Transverse colon (tissue), 4 donors: ENCODE measurements around the gene TUSC2.

Experiments
- EP300 ChIP-seq: sonication (generic); formaldehyde crosslinking; IDR thresholded peaks from one replicate; pipeline ENCODE4 v1.6.1; 2017; ENCODE audit warnings: antibody characterized with exemption, low read depth
- POLR2A ChIP-seq: fragments of 450-650 bp; IDR thresholded peaks from one replicate; pipeline ENCODE4 v1.6.1; 2016; ENCODE audit warnings: antibody characterized with exemption, mild to moderate bottlenecking, moderate library complexity
- POLR2AphosphoS5 ChIP-seq, 3 donors: sonication (generic); formaldehyde crosslinking; IDR thresholded peaks; one replicate each; pipeline ENCODE4 v1.6.1; 2016; ENCODE audit warnings: antibody characterized with exemption in 3 of 3
- TF ChIP-seq, protein P1 (sequence below), 5 experiments: fragments of 200-600 bp in 3 of 5; fragments of 450-650 bp in 2 of 5; sonication (generic) in 3 of 5; IDR thresholded peaks; 1 replicate in 2 of 5; 2 replicates in 3 of 5; pipeline ENCODE4 v1.5.1; 2016 to 2017; ENCODE audit warnings: antibody characterized with exemption in 5 of 5, inconsistent platforms in 3 of 5, mild to moderate bottlenecking in 2 of 5, moderate library complexity in 1 of 5

DNA sequence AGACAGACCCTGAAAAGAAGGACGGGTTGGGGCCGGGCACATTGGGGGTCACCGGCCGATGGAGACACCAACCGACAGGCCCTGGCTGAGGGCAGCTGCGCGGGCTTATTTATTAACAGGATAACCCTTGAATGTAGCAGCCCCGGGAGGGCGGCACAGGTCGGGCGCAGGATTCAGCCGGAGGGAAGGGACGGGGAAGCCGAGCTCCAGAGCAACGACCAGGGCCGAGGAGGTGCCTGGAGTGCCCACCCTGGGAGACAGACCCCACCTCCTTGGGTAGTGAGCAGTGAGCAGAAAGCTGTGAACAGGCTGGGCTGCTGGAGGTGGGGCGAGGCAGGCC is 51.3 kb downstream of the TUSC2 start:
- TF ChIP-seq POLR2A (no peak), POLR2AphosphoS5 (IDR thresholded peaks at IDR 0.05) (no peak), EP300 (no peak)
- TF ChIP-seq, protein P1, sequence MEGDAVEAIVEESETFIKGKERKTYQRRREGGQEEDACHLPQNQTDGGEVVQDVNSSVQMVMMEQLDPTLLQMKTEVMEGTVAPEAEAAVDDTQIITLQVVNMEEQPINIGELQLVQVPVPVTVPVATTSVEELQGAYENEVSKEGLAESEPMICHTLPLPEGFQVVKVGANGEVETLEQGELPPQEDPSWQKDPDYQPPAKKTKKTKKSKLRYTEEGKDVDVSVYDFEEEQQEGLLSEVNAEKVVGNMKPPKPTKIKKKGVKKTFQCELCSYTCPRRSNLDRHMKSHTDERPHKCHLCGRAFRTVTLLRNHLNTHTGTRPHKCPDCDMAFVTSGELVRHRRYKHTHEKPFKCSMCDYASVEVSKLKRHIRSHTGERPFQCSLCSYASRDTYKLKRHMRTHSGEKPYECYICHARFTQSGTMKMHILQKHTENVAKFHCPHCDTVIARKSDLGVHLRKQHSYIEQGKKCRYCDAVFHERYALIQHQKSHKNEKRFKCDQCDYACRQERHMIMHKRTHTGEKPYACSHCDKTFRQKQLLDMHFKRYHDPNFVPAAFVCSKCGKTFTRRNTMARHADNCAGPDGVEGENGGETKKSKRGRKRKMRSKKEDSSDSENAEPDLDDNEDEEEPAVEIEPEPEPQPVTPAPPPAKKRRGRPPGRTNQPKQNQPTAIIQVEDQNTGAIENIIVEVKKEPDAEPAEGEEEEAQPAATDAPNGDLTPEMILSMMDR (IDR thresholded peaks at IDR 0.05), result no peak
